ENCODE measurements around the gene B3GALT4. TPM values are rescaled to one million over a fixed set of nuclear protein-coding genes. Genes with fewer than 3 reads are reported as not detected.

Gene B3GALT4
- total and polyA plus RNA-seq, 2 of the 13 experiments (the other 11 are each of a cell fraction or from before 2014, with no cell fraction given), result 0.04 to 0.27 TPM

DNA sequence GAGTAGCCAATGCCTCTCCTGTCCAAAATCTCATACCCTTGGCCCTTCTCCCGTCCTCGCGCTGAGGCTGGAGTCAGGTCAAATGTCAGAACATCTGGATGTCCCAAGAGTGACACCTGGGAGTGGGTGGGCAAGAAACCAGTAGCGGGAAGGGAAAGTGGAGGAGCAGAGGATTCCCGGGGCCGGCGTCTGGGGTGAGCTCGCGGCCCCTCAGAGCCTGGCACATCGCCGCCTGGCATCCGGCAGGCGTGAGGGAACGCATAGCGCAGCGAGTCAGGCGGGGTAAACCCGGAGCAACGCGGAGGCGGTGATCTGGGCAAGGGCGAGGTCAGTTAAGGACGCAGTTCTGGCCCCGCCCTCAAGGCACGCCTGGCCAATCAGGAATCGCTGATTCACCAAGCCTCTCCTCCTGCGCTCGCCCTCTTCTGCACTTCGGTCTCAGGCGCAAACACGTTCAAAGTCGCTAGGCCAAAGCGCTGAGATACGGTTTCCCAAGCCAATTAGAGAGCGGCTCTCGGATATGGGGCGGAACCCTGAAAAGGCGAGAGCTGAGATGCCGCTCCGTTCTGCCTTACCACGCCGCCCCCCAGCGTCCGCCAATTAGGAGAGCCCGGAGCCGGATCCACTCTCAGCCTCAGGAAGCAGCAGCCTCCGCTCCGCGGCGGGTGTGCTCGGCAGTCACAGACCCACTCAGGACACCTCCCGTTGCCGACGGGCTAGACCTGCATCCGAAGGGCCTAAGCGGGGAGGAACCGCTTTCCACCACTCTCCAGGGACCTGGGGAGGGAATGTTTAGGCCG is 27.8 kb upstream of the B3GALT4 start (continued):
- TF ChIP-seq JDP2 (CRISPR knock-in tag; IDR thresholded peaks at IDR 0.05; ENCODE audit: borderline replicate concordance) (no peak), ZNF251 (CRISPR knock-in tag; IDR thresholded peaks at IDR 0.05) (no peak), HOXD1 (CRISPR knock-in tag; IDR thresholded peaks at IDR 0.05) (peak; percentile 69), KDM1A (CRISPR knock-in tag; IDR thresholded peaks at IDR 0.05) (peak; percentile 25; the same call in 1 of the 2 replicates), ZSCAN12 (CRISPR knock-in tag; IDR thresholded peaks at IDR 0.05) (no peak), ZNF550 (CRISPR knock-in tag; IDR thresholded peaks at IDR 0.05; ENCODE audit: borderline replicate concordance) (no peak; the same call in none of the 2 replicates), ZNF549 (CRISPR knock-in tag; IDR thresholded peaks at IDR 0.05) (no peak), HNF4G (IDR thresholded peaks at IDR 0.05; ENCODE audit: borderline replicate concordance, low read depth, low read length) (peak; percentile 69; the same call in 1 of the 2 replicates), HNF4G (CRISPR knock-in tag; IDR thresholded peaks at IDR 0.05; ENCODE audit: borderline replicate concordance, low read depth) (peak; percentile 32), ZNF546 (CRISPR knock-in tag; conservative IDR thresholded peaks at IDR 0.05) (peak; percentile 69), CEBPG (CRISPR knock-in tag; IDR thresholded peaks at IDR 0.05) (0 out of 2 replicates have a peak, but pooled peaks have one; percentile 3), CENPBD1 (CRISPR knock-in tag; IDR thresholded peaks at IDR 0.05; ENCODE audit: borderline replicate concordance, low read depth) (no peak), ASH2L (IDR thresholded peaks at IDR 0.05; ENCODE audit: insufficient read length, low read depth, low read length) (peak; percentile 85), ZSCAN22 (CRISPR knock-in tag; IDR thresholded peaks at IDR 0.05) (peak; percentile 2; the same call in 1 of the 2 replicates), ZNF124 (CRISPR knock-in tag; IDR thresholded peaks at IDR 0.05) (no peak), PAWR (CRISPR knock-in tag; IDR thresholded peaks at IDR 0.05; ENCODE audit: borderline replicate concordance) (peak; percentile 90; the same call in 1 of the 2 replicates), ZNF780A (CRISPR knock-in tag; IDR thresholded peaks at IDR 0.05) (no peak), ZNF253 (CRISPR knock-in tag; IDR thresholded peaks at IDR 0.05; ENCODE audit: borderline replicate concordance) (peak; percentile 29; the same call in 1 of the 2 replicates), ZNF331 (CRISPR knock-in tag; IDR thresholded peaks at IDR 0.05) (peak; percentile 38; the same call in 1 of the 2 replicates), NFE2L2 (IDR thresholded peaks at IDR 0.05; ENCODE audit: low read length) (no peak), ZNF816 (CRISPR knock-in tag; IDR thresholded peaks at IDR 0.05; ENCODE audit: borderline replicate concordance) (no peak), ZC3H13 (CRISPR knock-in tag; IDR thresholded peaks at IDR 0.05) (peak; percentile 84; the same call in 1 of the 2 replicates), ZFP36L2 (CRISPR knock-in tag; IDR thresholded peaks at IDR 0.05) (no peak), WIZ (CRISPR knock-in tag; IDR thresholded peaks at IDR 0.05) (peak; percentile 27; the same call in 1 of the 2 replicates)
- TF ChIP-seq, protein P1, sequence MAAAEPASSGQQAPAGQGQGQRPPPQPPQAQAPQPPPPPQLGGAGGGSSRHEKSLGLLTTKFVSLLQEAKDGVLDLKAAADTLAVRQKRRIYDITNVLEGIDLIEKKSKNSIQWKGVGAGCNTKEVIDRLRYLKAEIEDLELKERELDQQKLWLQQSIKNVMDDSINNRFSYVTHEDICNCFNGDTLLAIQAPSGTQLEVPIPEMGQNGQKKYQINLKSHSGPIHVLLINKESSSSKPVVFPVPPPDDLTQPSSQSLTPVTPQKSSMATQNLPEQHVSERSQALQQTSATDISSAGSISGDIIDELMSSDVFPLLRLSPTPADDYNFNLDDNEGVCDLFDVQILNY (CRISPR knock-in tag; conservative IDR thresholded peaks at IDR 0.05), result no peak; the same call in 1 of the 2 replicates
- TF ChIP-seq, protein P2, sequence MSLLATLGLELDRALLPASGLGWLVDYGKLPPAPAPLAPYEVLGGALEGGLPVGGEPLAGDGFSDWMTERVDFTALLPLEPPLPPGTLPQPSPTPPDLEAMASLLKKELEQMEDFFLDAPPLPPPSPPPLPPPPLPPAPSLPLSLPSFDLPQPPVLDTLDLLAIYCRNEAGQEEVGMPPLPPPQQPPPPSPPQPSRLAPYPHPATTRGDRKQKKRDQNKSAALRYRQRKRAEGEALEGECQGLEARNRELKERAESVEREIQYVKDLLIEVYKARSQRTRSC (CRISPR knock-in tag; IDR thresholded peaks at IDR 0.05; ENCODE audit: low read depth), result 0 out of 2 replicates have a peak, but pooled peaks have one; percentile 22
- TF ChIP-seq, protein P3, sequence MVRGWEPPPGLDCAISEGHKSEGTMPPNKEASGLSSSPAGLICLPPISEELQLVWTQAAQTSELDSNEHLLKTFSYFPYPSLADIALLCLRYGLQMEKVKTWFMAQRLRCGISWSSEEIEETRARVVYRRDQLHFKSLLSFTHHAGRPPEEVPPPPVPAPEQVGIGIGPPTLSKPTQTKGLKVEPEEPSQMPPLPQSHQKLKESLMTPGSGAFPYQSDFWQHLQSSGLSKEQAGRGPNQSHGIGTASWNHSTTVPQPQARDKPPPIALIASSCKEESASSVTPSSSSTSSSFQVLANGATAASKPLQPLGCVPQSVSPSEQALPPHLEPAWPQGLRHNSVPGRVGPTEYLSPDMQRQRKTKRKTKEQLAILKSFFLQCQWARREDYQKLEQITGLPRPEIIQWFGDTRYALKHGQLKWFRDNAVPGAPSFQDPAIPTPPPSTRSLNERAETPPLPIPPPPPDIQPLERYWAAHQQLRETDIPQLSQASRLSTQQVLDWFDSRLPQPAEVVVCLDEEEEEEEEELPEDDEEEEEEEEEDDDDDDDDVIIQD (CRISPR knock-in tag; IDR thresholded peaks at IDR 0.05; ENCODE audit: low read depth), result peak; percentile 13; the same call in 1 of the 2 replicates
